ENCODE results near the gene COPG1. TPM values are rescaled to one million over a fixed set of nuclear protein-coding genes. Genes with fewer than 3 reads are reported as not detected.
A peak's percentile ranks its signal among the peaks of the same experiment; 100 is the strongest.

Gene COPG1
- total and polyA plus RNA-seq, 10 of the 15 experiments (the other 5 are each of a cell fraction or from before 2014, with no cell fraction given) = 54.8 to 143 (median 91.2) TPM

DNA sequence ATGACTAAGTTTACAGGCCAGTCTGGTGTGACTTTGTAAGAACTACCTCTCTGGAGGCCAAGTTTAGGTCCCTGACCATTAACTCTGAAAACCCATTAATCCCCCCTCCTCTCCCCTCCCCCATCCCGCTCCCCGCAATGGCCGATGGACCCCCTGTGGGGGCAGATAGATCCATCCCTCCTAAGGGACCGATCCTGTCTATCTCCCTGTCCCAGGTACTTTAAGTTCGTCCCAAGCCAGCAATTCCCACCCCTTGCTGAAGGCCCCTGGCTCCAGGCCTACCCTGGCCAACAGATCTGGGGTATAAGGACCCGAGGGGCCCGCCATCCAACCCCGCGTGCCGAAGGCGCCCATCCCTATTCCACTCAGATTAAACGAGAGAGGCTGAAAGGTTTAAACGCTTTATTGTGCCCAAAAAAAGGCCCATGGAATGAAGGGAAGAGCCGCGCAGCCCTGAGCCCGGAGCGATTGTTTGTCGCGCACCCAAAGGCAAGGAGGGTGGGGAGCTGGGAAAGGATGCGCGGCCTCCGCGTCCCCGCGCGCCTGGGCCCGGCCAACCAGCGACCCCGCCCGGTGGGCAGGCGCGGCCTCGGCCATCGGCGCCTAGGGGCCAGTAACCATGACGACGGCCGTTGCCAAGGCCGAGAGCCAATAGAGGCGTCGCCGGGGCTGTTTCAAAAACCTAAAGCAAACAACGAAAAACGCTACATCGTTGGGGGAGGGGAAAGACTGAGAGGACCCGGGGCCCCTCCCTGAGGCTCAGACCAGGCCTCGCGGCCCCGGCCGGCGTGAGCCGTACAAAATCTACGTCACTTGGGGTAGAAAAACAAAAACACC lies 65.2 kb downstream of the COPG1 start (continued):
- peak in 1 of 3 experiments; percentile 47; a peak in 1 of 6 replicates for TF ChIP-seq CTCF (IDR thresholded peaks at IDR 0.05 in 2 of 3, conservative IDR thresholded peaks at IDR 0.05 in 1 of 3; ENCODE audit: control insufficient read depth in 2 of 3, extremely low read depth in 1 of 3, insufficient read depth in 1 of 3, low read depth in 3 of 3, low read length in 3 of 3)
- no peak for TF ChIP-seq STAT1 (conservative IDR thresholded peaks at IDR 0.05)
- TF ChIP-seq RELB (IDR thresholded peaks at IDR 0.05; ENCODE audit: low read depth) = no peak; the same call in 1 of the 2 replicates
- peak; percentile 15; the same call in 1 of the 2 replicates for TF ChIP-seq SMAD5 (IDR thresholded peaks at IDR 0.05; ENCODE audit: low read depth)
- TF ChIP-seq MEF2B (IDR thresholded peaks at IDR 0.05; ENCODE audit: partially characterized antibody, poor library complexity, severe bottlenecking) = peak; percentile 48
